ENCODE results near the gene TCAIM. TPM values are rescaled to one million over a fixed set of nuclear protein-coding genes. Genes with fewer than 3 reads are reported as not detected.

TCAIM gene
- polyA plus RNA-seq, 1 donor (not counting 4 experiments of a cell fraction or from before 2014, with no cell fraction given), result 28.0 TPM

- Histone ChIP-seq H3K27me3 (ENCODE audit: control insufficient read depth, extremely low read depth, insufficient read depth, low read length) (no peaks in the 10 kb centered on the region), H3K4me1 (ENCODE audit: control insufficient read depth, extremely low read depth, insufficient read depth, low read length) (no peaks in the 10 kb centered on the region), H3K36me3 (ENCODE audit: control insufficient read depth in 2 of 2, extremely low read depth in 1 of 2, insufficient read depth in 2 of 2, low read length in 2 of 2) (peaks cover 2 to 8% of the 10 kb centered on the region in 2 experiments), H3K9ac (ENCODE audit: control insufficient read depth, extremely low read depth, insufficient read depth, low read length) (no peak overlapping the region), H2AFZ (ENCODE audit: control insufficient read depth, low read length) (no peak overlapping the region), H3K4me2 (ENCODE audit: control insufficient read depth, extremely low read depth, insufficient read depth, low read depth, low read length) (no peak overlapping the region), H3K27ac (ENCODE audit: control insufficient read depth, insufficient read depth, low read length) (no peak overlapping the region), H4K20me1 (ENCODE audit: control insufficient read depth, extremely low read depth, insufficient read depth, low read length) (no peaks in the 10 kb centered on the region), H3K4me3 (ENCODE audit: control insufficient read depth in 2 of 3, extremely low read depth in 1 of 3, insufficient read depth in 2 of 3, low read depth in 1 of 3, low read length in 3 of 3) (no peak overlapping the region), H3K79me2 (ENCODE audit: control insufficient read depth, insufficient read depth, low read length) (no peaks in the 10 kb centered on the region), H3K9me3 (ENCODE audit: control insufficient read depth, low read depth, low read length) (no peaks in the 10 kb centered on the region), H3K9me1 (ENCODE audit: control insufficient read depth, extremely low read depth, insufficient read depth, low read length) (no peaks in the 10 kb centered on the region)
- no peak for DNase-seq (ENCODE audit: low read depth, low spot score)
- no peak for FAIRE-seq
- dilution Hi-C loops (cut with MboI; ENCODE audit: extremely low pct_ligation_motif_present, low sequenced_read_pairs), result no loop called here
- TF ChIP-seq CTCF (optimal IDR thresholded peaks at IDR 0.05 in 1 of 3, IDR thresholded peaks at IDR 0.05 in 1 of 3, conservative IDR thresholded peaks at IDR 0.05 in 1 of 3; ENCODE audit: extremely low read depth in 1 of 3, insufficient read depth in 2 of 3, low read length in 3 of 3), result no peak
- no peak for TF ChIP-seq EZH2 (IDR thresholded peaks at IDR 0.05; ENCODE audit: low read length)
Observed at GRCh38 chr3:44398853-44399252, 60.3 kb downstream of the TCAIM start.

GRCh38 chr3:44400771-44401170 is 62.2 kb downstream of the TCAIM start:
- Histone ChIP-seq H4K20me1 (ENCODE audit: control insufficient read depth, extremely low read depth, insufficient read depth, low read length) (no peaks in the 10 kb centered on the region), H3K36me3 (ENCODE audit: control insufficient read depth in 2 of 2, extremely low read depth in 1 of 2, insufficient read depth in 2 of 2, low read length in 2 of 2) (peaks cover 6 to 10% of the 10 kb centered on the region in 2 experiments), H3K27ac (ENCODE audit: control insufficient read depth, insufficient read depth, low read length) (no peak overlapping the region), H2AFZ (ENCODE audit: control insufficient read depth, low read length) (no peak overlapping the region), H3K9ac (ENCODE audit: control insufficient read depth, extremely low read depth, insufficient read depth, low read length) (no peak overlapping the region), H3K9me3 (ENCODE audit: control insufficient read depth, low read depth, low read length) (no peaks in the 10 kb centered on the region), H3K79me2 (ENCODE audit: control insufficient read depth, insufficient read depth, low read length) (no peaks in the 10 kb centered on the region), H3K27me3 (ENCODE audit: control insufficient read depth, extremely low read depth, insufficient read depth, low read length) (no peaks in the 10 kb centered on the region), H3K9me1 (ENCODE audit: control insufficient read depth, extremely low read depth, insufficient read depth, low read length) (no peaks in the 10 kb centered on the region), H3K4me3 (ENCODE audit: control insufficient read depth in 2 of 3, extremely low read depth in 1 of 3, insufficient read depth in 2 of 3, low read depth in 1 of 3, low read length in 3 of 3) (no peak overlapping the region), H3K4me2 (ENCODE audit: control insufficient read depth, extremely low read depth, insufficient read depth, low read depth, low read length) (no peak overlapping the region), H3K4me1 (ENCODE audit: control insufficient read depth, extremely low read depth, insufficient read depth, low read length) (no peaks in the 10 kb centered on the region)
- dilution Hi-C loops (cut with MboI; ENCODE audit: extremely low pct_ligation_motif_present, low sequenced_read_pairs), result no loop called here
- FAIRE-seq (no peak), DNase-seq (ENCODE audit: low read depth, low spot score) (no peak)
- TF ChIP-seq CTCF (optimal IDR thresholded peaks at IDR 0.05 in 1 of 3, IDR thresholded peaks at IDR 0.05 in 1 of 3, conservative IDR thresholded peaks at IDR 0.05 in 1 of 3; ENCODE audit: extremely low read depth in 1 of 3, insufficient read depth in 2 of 3, low read length in 3 of 3) (no peak), EZH2 (IDR thresholded peaks at IDR 0.05; ENCODE audit: low read length) (no peak)
